Retina (tissue), 1 donor: ENCODE results near the gene ZEB1.
"Not testable (repeated sequence)": the region's sequence is repeated elsewhere in the genome, so short reads cannot be mapped to it uniquely, and the experiment has no call there.

Source experiments
- DNase-seq: peaks from one replicate; pipeline ENCODE4 v3.0.0-alpha.2; 2016

Gene ZEB1

DNA sequence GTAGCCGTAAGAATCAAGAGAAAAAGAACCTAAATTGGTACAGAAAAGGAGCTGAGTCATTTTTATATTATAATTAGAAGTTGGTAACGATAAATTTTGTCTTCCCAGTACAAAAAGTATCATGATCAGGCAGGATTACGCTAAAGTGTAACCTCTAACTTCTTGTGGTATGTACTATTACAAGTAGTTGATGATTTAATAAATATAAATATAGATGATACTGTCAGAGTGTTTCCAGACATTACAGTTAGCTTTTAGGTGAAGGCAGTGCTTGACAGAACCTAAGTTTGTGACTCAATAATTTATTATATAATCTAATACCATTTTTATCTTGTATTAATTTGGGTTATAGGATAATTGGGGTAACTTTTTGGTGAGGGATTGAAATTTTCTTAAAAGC, 53.4 kb downstream of the ZEB1 start:
- DNase-seq, result no peak

DNA sequence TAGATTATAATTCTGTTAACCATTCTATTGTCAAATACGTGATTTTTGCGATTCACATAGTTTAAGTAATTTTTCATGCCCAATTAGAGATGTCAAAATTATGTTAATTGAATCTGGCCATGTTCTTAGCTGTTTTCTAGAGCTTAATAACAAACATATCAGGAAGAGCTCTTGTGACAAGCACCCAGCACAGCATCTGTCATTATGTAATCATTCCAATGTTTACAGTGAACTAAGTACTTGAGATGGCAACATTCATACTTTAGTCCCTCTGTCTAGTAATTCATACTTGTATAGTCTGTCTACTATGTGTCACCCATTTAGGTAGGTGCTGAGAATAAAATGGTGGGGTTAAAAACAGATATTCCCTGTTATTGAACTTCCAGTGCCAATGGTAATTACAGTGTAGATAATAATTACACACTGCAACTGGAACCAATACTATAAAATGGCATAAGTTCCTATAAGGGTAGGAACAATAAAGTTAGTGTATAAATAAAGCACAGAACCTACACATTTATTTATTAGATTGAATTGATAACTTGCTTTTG, 55.2 kb downstream of the ZEB1 start:
- DNase-seq, result no peak

DNA sequence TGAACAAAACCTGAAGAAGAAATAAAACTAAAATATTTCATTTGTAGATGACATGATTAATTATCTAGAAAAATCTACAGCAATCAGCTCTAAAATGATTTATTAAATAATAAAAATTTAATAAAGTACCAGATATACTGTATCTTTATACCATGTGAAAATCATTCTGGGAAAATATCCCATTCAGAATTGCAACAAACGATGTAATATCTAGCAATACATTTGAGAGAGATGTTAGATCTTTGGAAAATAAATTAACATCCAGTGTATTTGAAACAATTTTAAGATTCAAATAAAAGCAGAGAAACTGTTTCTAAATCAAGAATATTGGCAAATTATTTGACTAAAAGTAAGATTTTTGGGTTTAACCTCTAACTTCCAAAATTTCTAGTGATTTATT, 62.2 kb downstream of the ZEB1 start:
- DNase-seq, result no peak

DNA sequence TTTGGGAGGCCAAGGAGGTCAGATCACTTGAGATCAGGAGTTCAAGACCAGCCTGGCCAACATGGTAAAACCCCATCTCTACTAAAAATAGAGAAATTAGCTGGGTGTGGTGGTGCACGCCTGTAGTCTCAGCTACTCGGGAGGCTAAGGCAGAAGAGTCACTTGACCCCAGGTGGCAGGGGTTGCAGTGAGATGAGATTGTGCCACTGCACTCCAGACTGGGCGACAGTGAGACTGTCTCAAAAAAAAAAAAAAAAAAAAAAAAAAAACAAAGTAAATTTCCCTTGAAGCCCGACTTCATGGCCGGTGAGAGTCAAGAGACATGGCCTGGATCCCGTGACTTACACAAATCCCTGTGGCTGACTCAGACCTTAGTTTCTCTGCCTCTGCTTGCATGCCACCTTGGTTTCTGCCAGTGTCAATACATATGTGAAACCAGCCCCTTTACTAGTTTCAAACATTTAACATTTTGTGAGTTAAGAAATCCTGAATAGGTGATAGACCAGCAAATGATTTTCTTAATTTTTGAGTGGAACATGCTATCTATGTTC, 62.8 kb downstream of the ZEB1 start:
- no peak for DNase-seq

DNA sequence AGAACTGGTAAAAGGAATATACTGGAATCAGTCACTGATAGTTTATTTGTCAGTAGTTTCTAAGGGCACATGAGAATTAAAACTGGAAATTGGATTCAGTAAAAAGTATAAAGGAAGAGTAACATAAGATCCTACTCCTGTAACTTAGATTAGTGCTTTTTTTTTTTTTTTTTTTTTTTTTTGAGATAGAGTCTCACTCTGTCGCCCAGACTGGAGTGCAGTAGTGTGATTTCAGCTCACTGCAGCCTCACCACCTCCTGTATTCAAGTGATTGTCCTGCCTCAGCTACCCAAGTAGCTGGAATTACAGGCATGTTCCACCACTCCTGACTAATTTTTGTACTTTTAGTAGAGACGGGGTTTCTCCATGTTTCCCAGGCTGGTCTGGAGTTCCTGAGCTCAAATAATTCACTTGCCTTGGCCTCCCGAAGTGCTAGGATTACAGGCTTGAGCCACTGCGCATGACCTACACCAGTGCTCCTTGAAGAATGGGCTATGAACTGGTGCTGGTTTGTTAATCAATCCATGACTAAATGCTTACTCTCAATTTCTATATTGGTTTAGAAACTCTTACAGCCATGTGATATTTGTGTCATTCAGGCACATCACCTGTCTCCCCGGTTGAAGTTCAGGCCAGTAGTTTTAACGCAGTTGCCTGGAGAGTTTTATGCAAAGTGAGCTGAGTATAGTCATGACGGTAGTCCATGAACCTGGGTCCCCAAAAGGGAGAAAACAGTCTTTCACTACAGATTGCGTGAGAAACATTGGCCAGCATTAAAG, 65.0 kb downstream of the ZEB1 start:
- DNase-seq, result no peak

DNA sequence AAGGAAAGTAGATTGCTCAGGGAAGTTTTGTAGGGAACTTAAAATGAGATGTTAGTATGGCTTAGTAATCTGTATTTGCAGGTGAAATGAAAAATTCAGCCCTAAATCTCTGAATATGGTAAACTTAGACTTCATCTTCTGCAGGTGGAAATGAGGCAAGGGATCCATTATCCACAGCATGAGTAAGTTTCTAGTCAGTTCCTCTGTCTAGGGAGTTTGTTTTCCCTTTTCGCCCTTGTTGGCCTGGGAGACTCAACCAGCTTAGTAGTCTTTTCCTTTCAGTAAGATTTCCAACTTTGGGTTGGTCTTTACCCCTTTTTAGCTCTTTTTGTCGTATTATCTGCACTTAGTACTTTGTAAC, 65.6 kb downstream of the ZEB1 start:
- DNase-seq, result no peak

DNA sequence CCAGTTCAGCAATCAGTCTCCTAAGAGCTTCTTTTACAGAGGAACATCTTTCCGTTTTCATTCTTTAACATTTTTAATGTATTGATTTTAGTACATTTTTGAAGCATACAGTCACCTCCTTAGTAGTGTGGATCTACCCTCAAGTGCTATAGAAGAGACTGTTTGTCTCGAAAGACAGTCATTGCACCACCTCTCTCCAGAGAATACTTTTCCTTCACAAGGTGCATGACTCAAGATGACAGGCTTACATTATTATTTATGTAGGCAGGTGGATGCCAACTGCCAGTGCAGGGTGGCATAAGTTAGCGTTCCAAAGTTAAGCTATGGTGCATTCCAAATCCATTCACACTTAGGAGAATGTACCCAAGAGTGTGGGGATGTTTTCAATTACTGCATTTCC, 71.8 kb downstream of the ZEB1 start:
- DNase-seq, result no peak

DNA sequence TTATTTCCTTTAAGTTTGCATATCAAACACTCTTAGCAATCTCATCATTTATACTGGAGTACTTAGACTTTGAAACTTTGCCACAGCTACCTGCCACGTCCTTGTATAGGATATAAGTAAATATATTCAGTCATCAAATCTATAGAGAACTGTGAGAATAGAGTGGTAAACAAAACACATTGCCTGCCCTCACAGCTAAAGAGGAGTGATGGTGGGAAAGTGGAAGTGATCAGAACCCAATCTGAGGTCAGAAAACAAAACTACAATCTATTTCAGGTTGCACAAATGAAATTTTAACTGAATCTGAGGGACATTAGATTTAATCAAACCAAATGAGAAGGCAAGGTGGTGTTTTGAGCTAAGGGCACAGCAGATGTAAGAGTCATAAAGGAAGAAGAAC, 74.8 kb downstream of the ZEB1 start:
- DNase-seq, result no peak

DNA sequence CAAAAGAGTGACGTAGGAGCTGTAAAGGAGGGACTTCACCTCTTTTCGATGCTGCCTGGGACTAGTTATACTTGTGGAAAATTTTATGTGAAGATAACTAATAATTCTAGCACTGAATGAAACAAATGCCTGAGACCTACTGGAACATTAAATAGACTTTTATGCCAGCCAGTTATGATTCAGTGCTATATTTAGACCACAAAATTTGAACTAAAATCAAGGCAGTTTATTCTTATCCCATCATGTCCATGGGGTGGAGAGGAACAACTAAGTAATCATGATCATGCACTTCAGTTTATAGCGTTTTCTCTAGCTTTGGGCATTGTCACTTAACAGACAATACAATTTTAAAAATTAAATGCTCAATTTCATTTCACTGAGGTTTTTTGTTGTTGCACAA, 76.7 kb downstream of the ZEB1 start:
- DNase-seq, result no peak

DNA sequence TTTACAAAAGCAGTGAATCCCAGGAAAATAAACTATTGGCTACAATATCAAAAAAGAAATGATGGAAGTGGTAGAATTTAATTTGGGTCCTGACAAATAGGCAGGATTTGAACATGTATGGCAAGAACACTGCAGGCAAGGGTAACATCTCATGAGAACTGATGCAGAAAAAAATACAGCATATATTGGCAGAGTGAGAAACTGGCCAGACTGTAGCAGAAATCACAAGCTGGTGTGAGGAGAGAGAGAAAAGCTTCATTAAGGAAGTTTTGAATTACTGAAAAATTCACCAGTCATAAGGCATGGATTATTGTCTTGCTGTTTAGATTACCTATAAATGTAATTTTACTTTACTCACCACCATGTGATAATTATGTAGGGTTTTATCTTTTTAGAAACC, 77.4 kb downstream of the ZEB1 start:
- DNase-seq, result no peak

DNA sequence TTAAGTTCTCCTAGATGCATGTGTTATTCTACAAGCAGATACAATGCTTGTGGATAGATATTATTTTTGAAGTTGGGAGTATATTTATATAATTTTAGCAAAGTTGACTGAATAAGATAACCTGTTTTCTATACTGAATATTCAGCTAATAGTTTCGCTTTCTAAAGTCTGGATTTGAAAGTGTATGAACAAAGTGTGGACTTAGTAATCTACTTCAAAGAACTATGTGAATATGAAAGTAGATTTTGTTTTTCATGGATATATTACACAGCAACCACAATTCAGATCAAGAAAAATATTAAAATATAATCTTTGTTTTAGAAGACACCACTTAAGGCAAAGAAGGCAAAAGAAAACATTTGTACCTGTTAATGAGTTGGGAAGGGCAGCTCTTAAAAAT, 78.8 kb downstream of the ZEB1 start:
- DNase-seq, result no peak

DNA sequence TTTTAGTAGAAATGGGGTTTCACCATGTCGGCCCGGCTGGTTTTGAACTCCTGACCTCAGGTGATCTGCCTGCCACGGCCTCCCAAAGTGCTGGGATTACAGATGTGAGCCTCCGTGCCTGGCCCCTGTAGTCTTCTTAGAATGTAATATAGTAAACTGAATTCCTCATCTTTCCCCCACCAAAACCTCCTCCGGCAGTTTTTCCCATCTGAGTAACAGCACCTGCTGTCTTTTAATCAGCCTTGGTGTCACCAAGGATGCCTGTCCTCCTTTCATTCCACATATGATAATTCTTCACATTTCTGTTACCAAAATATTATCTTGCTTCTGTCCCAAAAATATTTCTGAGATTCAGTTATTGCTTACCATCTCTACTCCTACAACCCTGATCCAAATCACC, 80.2 kb downstream of the ZEB1 start:
- no peak for DNase-seq

DNA sequence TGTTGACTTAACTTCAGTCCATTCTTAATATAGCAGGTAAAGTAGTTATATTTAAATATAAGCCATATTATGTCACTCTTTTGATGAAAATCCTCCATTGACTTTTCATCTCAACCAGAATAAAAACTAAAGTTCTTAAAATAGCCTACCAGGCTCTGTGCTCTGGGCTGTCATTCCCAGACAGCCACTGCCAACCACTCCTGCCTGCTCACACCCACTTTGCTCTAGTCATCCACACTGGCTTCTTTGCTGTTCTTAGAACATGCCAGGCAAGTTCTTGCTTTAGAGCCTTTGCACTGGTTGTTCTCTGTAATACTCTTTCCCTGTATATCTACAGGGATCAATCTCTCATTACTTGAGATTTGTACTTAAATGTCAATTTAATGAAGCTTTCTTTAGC, 80.6 kb downstream of the ZEB1 start:
- DNase-seq, result no peak

DNA sequence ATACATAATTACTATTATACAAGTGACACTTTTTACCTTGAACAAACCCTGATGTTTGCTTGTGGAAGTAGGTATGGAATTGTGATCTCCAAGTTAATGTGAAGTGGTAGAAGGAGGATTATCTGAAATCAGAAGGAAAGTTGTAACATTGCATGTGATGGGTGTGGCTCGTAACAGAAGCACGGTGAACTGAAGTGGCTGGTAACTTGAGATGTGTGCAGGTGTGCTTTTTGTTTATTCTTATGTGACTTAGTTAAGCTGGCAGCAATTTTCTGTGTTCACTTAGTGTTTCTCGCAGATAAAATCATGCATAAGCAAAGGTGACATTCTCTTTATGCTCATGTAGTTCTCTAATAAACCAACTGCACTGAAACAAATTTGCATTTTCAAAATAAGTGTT, 82.3 kb downstream of the ZEB1 start:
- DNase-seq, result no peak

DNA sequence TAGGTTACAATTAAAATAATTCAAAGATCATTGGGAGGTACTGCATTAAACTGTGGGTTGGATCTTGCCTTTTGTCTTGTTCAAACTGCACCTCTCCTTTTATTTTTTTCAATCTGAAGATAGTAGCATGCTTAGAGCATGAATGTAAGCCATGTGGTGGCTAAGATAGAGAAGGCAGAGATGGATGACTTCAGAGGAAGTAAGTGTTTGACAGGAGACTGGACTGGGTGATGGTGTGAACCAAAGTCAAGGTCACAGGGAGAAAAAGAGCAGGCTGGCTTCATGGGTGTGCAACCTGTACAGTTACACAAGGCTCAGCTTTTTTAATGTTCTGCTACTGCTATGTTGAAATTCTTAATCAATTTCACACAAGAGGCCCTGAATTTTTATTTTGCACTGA, 85.6 kb downstream of the ZEB1 start:
- DNase-seq, result no peak

DNA sequence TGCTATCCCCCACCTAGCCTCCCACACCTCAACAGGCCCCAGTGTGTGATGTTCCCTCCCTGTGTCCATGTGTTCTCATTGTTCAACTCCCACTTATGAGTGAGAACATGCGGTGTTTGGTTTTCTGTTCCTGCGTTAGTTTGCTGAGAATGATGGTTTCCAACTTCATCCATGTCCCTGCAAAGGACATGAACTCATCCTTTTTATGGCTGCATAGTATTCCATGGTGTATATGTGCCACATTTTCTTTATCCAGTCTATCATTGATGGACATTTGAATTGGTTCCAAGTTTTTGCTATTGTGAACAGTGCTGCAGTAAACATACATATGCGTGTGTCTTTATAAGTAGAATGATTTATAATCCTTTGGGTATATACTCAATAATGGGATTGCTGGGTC, 86.8 kb downstream of the ZEB1 start:
- DNase-seq, result not testable (repeated sequence)

DNA sequence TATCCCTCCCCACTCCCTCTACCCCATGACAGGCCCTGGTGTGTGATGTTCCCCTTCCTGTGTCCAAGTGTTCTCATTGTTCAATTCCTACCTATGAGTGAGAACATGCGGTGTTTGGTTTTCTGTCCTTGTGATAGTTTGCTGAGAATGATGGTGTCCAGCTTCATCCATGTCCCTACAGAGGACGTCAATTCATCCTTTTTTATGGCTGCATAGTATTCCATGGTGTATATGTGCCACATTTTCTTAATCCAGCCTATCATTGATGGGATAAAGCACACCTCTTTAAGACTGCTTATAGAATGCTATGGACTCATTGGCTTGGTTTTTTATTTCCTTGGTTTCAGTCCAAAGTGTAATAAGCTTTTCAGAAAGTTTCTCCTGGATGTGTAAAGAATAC, 93.4 kb downstream of the ZEB1 start:
- DNase-seq, result not testable (repeated sequence)

DNA sequence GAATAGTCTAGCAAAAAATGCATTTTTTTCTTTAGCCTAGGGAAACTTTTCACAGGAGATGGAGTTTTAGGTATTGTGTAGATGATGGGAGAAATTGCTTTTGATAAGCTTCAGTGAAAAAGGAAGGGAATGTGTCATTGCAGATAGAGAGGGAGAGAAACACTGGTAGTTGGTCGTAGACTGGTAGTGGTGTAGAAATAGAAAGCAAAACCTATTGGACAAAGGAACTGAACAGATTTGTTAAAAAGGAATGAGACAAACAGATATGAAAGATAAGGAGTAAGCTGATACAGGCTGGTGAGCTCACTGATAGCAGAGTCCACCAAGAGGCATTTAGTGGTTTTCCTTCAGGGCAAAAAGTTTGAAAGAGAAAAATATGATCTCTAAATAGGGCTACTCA, 94.3 kb downstream of the ZEB1 start:
- no peak for DNase-seq

DNA sequence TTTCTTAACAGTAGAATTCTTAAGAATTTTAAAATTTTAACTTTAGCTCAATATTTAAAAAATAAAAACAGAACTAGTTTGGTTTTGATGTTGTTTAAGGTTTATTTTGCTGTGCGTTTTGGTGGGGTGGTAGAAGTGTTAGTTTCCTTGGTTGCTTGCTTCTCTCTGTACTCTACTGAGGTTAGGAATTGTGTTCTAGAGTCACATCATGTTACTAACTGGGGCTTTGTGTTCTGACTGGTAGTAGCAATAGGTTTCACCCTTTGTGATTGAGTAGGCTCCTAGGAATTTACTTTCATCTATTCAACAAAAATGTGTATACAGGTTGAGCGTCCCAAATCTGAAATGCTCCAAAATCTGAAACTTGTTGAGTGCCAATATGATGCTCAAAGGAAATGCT, 99.5 kb downstream of the ZEB1 start:
- no peak for DNase-seq

DNA sequence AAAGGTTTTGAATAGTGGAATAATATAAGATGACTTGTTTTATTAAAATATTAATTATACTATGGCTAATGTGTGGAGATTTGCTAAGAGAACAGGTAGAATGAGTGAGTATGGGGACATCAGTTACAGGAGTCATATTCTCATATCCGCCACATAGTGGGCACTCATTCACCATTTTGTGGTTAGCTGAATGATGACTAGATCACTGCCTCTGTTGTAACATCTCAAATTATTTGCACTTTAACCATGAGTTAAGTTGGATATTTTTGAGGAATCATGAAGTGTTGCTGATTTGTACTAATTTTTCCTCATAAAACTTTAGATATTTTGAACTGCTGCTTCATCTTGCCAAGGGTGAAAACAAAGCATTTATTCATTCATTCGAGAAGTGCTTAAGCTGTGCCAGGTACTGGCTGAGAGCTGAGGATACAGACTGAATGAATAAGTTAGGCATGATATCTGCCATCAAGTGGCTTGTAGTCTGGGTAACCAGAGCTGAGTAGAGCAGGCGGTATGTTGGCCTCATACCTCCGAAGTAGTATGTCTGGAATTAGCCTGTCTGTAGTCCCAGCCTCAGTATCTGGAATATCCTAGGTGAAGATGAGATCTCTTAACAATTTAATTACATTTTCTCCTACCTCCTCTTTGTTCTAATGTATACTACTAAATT, 100.5 kb downstream of the ZEB1 start:
- no peak for DNase-seq

DNA sequence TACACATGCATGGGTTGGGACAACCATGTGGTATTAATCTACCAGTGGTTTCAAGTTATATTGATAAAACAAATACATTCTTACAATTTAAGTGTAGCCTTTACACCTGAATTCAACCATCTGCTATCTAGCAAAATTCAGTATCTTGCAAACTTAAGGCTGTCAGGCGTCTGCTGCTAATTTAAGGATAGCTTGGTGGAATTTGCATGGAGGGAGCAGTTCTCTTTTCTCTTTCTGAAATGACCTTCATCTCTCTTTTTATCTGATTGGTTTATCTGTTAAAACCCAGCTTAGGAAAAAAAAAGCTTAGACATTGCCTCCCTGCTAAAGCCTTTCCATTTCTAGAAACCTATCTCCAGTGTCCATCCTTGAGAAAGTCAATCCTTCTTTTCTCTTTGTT, 102.3 kb downstream of the ZEB1 start:
- DNase-seq, result no peak

DNA sequence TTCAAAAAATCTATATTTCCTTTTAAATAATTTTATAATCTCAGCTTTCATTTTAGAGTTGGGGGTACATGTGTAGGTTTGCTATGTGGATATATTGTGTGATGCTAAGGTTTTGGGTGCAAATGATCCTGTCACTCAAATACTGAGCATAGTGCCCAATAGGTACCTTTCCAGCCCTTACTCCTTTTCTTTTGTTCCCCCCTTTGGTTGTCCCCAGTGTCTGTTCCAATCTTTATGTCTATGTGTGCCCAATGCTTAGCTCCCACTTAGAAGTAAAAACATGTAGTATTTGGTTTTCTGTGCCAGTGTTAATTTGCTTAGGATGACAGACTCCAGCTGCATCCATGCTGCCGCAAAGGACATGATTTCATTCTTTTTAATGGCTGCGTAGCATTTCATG, 103.6 kb downstream of the ZEB1 start:
- no peak for DNase-seq

DNA sequence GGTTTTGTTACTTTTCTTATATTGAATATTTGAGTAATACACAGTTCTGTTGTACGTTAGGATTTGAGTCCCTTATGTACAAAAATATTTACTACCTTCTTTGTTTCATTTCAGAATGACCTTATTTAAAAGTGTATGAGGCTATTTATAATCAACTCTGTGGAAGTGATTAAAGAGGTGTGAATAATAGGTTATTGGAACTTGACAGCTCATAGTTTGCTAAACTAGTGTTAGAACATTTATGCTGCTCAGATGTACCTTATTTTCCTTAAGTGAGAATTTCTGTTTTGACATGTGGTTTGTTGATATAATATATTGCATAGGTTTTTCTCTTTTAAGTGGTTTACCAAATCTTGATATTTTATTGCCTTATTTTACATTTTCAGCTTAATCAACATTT, 105.5 kb downstream of the ZEB1 start:
- DNase-seq, result no peak

DNA sequence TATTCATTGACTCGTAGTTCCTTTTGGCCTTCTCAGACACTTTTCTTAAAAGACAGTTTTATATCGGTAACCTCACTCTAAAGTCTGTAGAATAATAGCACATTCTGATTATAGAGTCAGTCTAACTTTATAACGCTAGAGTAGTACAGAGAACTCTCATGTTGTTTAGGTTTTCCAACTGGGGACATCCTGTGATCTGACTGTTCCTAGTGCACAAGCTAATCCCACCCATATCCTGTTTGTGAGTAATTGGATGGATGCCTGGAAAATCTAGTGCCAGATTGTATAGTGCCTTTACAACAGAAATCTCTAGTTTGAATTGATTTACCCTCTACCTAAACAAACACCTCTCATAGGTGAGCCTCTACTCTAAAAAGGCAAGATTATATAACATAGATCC, 107.4 kb downstream of the ZEB1 start:
- no peak for DNase-seq
